Activated CD4-positive, alpha-beta T cell treated with anti-CD3 and anti-CD28 coated beads for 36 hours (primary cell): ENCODE measurements around the gene LRBA. TPM values are rescaled to one million over a fixed set of nuclear protein-coding genes. Genes with fewer than 3 reads are reported as not detected.

Source experiments
- ATAC-seq: fragments of 200-7000 bp; cut with Tn5 transposase; one replicate; pipeline ENCODE4 v1.10.0; 2021; ENCODE audit warnings: mild to moderate bottlenecking, moderate library complexity
- CTCF ChIA-PET: fragments of 350-600 bp; sonication (Branson Sonifier 250); formaldehyde crosslinking; loops from one replicate; lab custom pipeline; 2021; ENCODE audit warnings: antibody characterized with exemption; lab: Charles Lee
- POLR2A ChIA-PET: fragments of 350-600 bp; sonication (Branson Sonifier 250); formaldehyde crosslinking; loops from one replicate; lab custom pipeline; 2021; ENCODE audit warnings: antibody characterized with exemption, inconsistent platforms; lab: Charles Lee
- DNase-seq: peaks from one replicate; pipeline ENCODE4 v3.0.0-alpha.2; 2020
- H3K27ac Mint-ChIP-seq: one replicate; pipeline ENCODE4 v1.8.0; 2021; ENCODE audit warnings: mixed read lengths
- H3K27me3 Mint-ChIP-seq: one replicate; pipeline ENCODE4 v1.8.0; 2021; ENCODE audit warnings: mixed read lengths
- H3K36me3 Mint-ChIP-seq: one replicate; pipeline ENCODE4 v1.8.0; 2021; ENCODE audit warnings: low read depth, mixed read lengths
- H3K4me1 Mint-ChIP-seq: one replicate; pipeline ENCODE4 v1.8.0; 2021; ENCODE audit warnings: mixed read lengths
- H3K4me3 Mint-ChIP-seq: one replicate; pipeline ENCODE4 v1.8.0; 2021; ENCODE audit warnings: mild to moderate bottlenecking, moderate library complexity, mixed read lengths
- H3K9me3 Mint-ChIP-seq: one replicate; pipeline ENCODE4 v1.8.0; 2021; ENCODE audit warnings: low read depth, mixed read lengths
- intact Hi-C, 2 experiments: fragments of 100-400 bp; cut with DNase I in 1 of 2; cut with micrococcal nuclease in 1 of 2; formaldehyde crosslinking; loops; one replicate each; pipeline versions ENCODE4 v1.14.2 to v1.15.1; 2022 to 2024; cut with DNase I, micrococcal nuclease
- total RNA-seq, 2 experiments: library from RNA; stranded (reverse); gene quantifications; one replicate each; pipeline ENCODE4 v1.2.3, GENCODE V29; 2021

The LRBA gene
- total RNA-seq, 2 experiments from 2014 or later: 56.6 to 59.2 TPM

GRCh38 chr4:150329373-150329772, 685.7 kb downstream of the LRBA start:
- intact Hi-C loops: no loop called here
- Mint-ChIP-seq H3K4me1 (no peaks in the 10 kb centered on the region), H3K9me3 (no peaks in the 10 kb centered on the region), H3K4me3 (no peak overlapping the region), H3K36me3 (peaks cover 5% of the 10 kb centered on the region), H3K27ac (no peak overlapping the region), H3K27me3 (no peaks in the 10 kb centered on the region)
- no peak for ATAC-seq
- no peak for DNase-seq
- ChIA-PET POLR2A (no interaction called here), CTCF (interaction anchor here (0.7 to 1.1 kb wide), 2 partner anchors 18 to 26 kb away, joined by 3 read pairs; no protein-coding TSS in a partner anchor)

DNA sequence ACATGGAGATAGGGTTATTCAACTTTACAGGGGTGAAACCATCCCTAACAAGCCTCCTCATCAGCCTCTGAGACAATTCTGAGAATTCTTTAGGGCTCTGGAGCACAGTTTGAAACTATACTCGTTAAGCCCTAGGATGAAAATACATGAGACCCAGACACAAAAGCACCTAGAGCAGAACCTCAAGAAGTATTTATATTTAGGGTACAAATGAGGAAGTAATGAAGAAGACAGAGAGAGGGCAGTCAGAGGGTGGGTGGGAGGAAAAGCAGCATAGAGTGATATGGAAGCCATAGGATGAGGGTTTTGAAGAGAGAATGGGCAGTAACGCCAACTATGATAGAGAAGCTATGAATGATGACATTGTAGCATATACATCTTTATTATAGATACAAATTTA, 686.6 kb downstream of the LRBA start:
- POLR2A ChIA-PET: no interaction called here
- H3K4me1 Mint-ChIP-seq: no peaks in the 10 kb centered on the region
- ATAC-seq: no peak
- H3K4me3 Mint-ChIP-seq: no peak overlapping the region
- H3K27ac Mint-ChIP-seq: no peak overlapping the region
- intact Hi-C loops: no loop called here
- H3K9me3 Mint-ChIP-seq: no peaks in the 10 kb centered on the region
- peaks cover 7% of the 10 kb centered on the region for H3K36me3 Mint-ChIP-seq
- CTCF ChIA-PET: no interaction called here
- no peaks in the 10 kb centered on the region for H3K27me3 Mint-ChIP-seq
- DNase-seq: no peak

DNA sequence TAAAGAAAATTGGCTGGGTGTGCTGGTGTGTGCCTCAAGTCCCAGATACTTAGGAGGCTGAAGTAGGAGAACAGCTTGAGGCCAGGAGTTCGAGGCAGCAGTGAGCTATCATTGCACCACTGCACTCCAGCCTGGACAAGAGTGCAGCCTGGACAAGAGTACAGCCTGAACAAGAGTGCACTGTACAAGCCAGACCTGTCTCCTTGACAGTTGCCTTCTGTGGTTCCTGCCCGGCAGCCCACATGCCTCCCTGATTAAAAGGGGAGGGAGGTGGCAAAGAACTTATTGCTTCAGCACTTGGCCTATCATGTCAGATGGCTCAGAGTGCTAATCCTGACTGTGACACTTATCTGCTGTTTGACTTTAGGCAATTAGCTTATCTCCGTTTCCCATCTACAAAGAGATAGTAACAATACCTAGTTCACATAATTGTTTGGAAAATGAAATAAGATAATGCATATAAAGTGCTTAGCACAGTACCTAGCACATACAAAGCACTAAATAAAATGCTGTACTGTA, 687.8 kb downstream of the LRBA start:
- Mint-ChIP-seq H3K9me3 (no peaks in the 10 kb centered on the region), H3K36me3 (peaks cover 7% of the 10 kb centered on the region), H3K4me3 (no peak overlapping the region), H3K4me1 (no peaks in the 10 kb centered on the region), H3K27ac (no peak overlapping the region), H3K27me3 (no peaks in the 10 kb centered on the region)
- ChIA-PET CTCF (no interaction called here), POLR2A (interaction anchor here (0.7 kb wide), 1 partner anchor 1229 kb away, joined by 3 read pairs; no protein-coding TSS in a partner anchor)
- intact Hi-C loops: no loop called here
- DNase-seq: no peak
- no peak for ATAC-seq

DNA sequence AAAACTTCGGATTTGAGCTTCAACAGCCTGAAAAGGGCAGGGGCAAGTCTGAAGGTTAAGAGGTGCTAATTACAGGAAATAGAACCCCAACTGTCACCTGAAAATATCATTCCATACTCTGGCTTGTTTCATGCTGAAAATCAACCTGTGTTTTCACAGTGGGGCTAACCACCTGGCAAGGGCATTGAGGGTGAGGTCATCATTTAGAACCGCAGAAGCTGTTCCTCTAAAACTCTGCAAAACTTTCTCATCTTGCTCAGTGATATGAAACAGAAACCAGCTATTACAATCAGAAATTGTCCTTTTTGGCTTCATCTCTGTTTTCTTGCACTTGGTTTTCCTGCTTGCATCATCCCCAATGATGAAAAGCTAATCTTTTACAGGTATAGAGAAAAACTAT, 689.2 kb downstream of the LRBA start:
- H3K4me1 Mint-ChIP-seq: no peaks in the 10 kb centered on the region
- H3K27ac Mint-ChIP-seq: no peak overlapping the region
- ATAC-seq (no peak), DNase-seq (no peak)
- H3K9me3 Mint-ChIP-seq: no peaks in the 10 kb centered on the region
- no peak overlapping the region for H3K4me3 Mint-ChIP-seq
- POLR2A ChIA-PET: no interaction called here
- intact Hi-C loops: no loop called here
- H3K27me3 Mint-ChIP-seq: no peaks in the 10 kb centered on the region
- CTCF ChIA-PET: no interaction called here
- H3K36me3 Mint-ChIP-seq: peaks cover 9% of the 10 kb centered on the region

- Mint-ChIP-seq H3K9me3 (no peaks in the 10 kb centered on the region), H3K36me3 (peaks cover 13% of the 10 kb centered on the region), H3K4me3 (no peak overlapping the region), H3K27ac (no peak overlapping the region), H3K27me3 (no peaks in the 10 kb centered on the region), H3K4me1 (no peaks in the 10 kb centered on the region)
- intact Hi-C loops: no loop called here
- POLR2A ChIA-PET: no interaction called here
- ATAC-seq (no peak), DNase-seq (no peak)
- CTCF ChIA-PET: no interaction called here
Measured at GRCh38 chr4:150323406-150324325, 691.4 kb downstream of the LRBA start.

- Mint-ChIP-seq H3K4me3 (no peak overlapping the region), H3K27ac (no peak overlapping the region), H3K27me3 (no peaks in the 10 kb centered on the region), H3K36me3 (peaks cover 15% of the 10 kb centered on the region), H3K4me1 (no peaks in the 10 kb centered on the region), H3K9me3 (no peaks in the 10 kb centered on the region)
- no peak for DNase-seq
- ChIA-PET POLR2A (no interaction called here), CTCF (no interaction called here)
- intact Hi-C loops: no loop called here
- no peak for ATAC-seq
Measured at GRCh38 chr4:150322646-150323045, 692.4 kb downstream of the LRBA start.

DNA sequence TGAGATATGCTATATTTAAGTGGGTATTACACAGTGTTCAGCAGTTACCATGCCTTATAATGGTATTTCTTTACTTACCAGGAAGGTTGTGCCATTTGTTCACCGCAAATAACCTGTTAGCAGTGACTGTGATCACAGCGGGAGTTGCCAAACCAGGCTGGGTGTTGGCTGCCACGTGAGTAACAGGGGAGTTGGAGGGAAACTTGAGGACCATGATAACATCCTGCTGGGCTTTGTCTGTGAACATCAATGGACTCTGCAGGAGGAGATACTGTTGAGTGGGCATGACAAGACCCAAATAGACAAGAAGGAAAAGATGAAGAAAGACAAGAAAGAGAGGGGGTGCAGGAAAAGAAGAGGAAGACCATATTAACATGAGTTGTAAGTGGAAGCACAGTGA, 694.0 kb downstream of the LRBA start:
- intact Hi-C loops: no loop called here
- CTCF ChIA-PET: no interaction called here
- Mint-ChIP-seq H3K4me1 (peaks cover 4% of the 10 kb centered on the region), H3K4me3 (no peak overlapping the region), H3K27me3 (no peaks in the 10 kb centered on the region), H3K27ac (no peak overlapping the region), H3K36me3 (peaks cover 21% of the 10 kb centered on the region), H3K9me3 (no peaks in the 10 kb centered on the region)
- POLR2A ChIA-PET: no interaction called here
- ATAC-seq (no peak), DNase-seq (no peak)

DNA sequence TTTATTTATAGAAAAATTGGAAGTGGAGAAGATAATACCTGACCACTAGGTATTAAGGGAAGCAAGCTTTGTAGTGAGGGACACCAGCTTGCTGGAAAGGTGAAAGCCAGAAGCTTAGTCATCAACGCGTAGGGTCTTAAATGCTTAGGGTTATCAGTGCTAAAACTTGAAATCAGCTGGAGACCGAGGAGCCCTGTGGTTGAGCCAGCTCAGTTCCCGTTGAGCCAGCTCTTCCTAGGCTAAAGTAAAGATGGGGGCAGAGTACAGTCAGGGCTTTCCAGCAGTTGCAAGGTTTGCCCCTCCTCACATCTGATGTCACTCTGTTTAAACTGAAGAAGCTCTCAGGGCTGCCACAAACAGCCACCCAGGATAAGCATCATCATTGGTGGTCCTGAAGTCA, 696.1 kb downstream of the LRBA start:
- Mint-ChIP-seq H3K4me3 (no peak overlapping the region), H3K36me3 (peaks cover 20% of the 10 kb centered on the region), H3K4me1 (peaks cover 4% of the 10 kb centered on the region), H3K27ac (no peak overlapping the region), H3K27me3 (no peaks in the 10 kb centered on the region), H3K9me3 (no peaks in the 10 kb centered on the region)
- DNase-seq (no peak), ATAC-seq (no peak)
- ChIA-PET CTCF (no interaction called here), POLR2A (no interaction called here)
- intact Hi-C loops: no loop called here

DNA sequence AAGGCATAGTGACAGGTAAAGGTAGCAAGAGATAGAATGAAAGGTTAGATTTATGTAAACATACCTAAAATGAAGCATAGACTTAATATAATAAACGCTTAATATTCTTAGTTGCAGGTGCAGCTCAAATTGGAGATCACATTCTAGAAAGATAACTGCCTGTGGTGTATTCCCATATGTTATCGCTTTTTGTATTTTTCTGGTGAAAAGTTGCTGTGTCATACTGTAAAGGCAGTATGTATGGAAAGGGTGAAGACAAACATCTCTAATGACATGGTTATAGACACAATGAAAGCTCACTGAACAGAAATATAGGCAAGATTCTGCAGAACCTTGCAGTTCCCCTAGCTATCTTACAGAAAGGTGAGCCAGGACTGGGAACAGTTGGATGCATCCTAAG, 696.6 kb downstream of the LRBA start:
- Mint-ChIP-seq H3K27ac (no peak overlapping the region), H3K4me3 (no peak overlapping the region), H3K36me3 (peaks cover 20% of the 10 kb centered on the region), H3K4me1 (peaks cover 4% of the 10 kb centered on the region), H3K9me3 (no peaks in the 10 kb centered on the region), H3K27me3 (no peaks in the 10 kb centered on the region)
- DNase-seq (no peak), ATAC-seq (no peak)
- POLR2A ChIA-PET: no interaction called here
- intact Hi-C loops: no loop called here
- CTCF ChIA-PET: interaction anchor here (0.8 kb wide), 1 partner anchor 17 kb away, joined by 3 read pairs; no protein-coding TSS in a partner anchor

- ATAC-seq (no peak), DNase-seq (no peak)
- H3K27ac Mint-ChIP-seq: no peak overlapping the region
- peaks cover 4% of the 10 kb centered on the region for H3K4me1 Mint-ChIP-seq
- ChIA-PET POLR2A (no interaction called here), CTCF (no interaction called here)
- H3K4me3 Mint-ChIP-seq: no peak overlapping the region
- H3K9me3 Mint-ChIP-seq: no peaks in the 10 kb centered on the region
- H3K27me3 Mint-ChIP-seq: no peaks in the 10 kb centered on the region
- intact Hi-C loops: no loop called here
- peaks cover 22% of the 10 kb centered on the region for H3K36me3 Mint-ChIP-seq
Measured at GRCh38 chr4:150316332-150317205, 698.5 kb downstream of the LRBA start.

DNA sequence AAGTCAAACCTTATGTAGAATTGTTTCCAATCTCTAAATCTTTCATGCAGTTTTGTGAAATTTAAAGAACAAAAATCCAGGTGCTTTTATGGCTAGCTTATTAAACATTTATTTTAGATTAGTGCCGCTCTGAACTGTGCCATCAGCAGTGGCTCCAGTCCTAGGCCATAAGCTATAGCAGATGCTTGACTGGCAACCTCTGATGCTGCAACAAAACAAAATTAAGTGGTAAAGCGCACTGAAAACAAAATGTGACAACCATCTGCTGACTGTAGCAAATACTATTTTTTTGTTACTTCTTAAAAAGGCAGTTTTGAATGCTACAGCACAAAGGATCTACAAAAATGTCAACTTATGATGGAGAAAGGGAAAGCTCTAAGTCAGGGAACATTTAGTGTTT, 699.4 kb downstream of the LRBA start:
- POLR2A ChIA-PET: interaction anchor here (0.7 kb wide), 1 partner anchor 30 kb away, joined by 3 read pairs; no protein-coding TSS in a partner anchor
- Mint-ChIP-seq H3K4me3 (no peak overlapping the region), H3K9me3 (no peaks in the 10 kb centered on the region), H3K36me3 (peaks cover 18% of the 10 kb centered on the region), H3K4me1 (peaks cover 4% of the 10 kb centered on the region), H3K27me3 (no peaks in the 10 kb centered on the region), H3K27ac (no peak overlapping the region)
- intact Hi-C loops: no loop called here
- ATAC-seq: no peak
- no peak for DNase-seq
- CTCF ChIA-PET: no interaction called here
